Omental fat pad (tissue), 4 donors: ENCODE results near the gene TMEM81. TPM values are rescaled to one million over a fixed set of nuclear protein-coding genes. Genes with fewer than 3 reads are reported as not detected.

Experiments
- ATAC-seq: fragments of 150-250 bp; one replicate; pipeline ENCODE4 v1.9.1; 2016; ENCODE audit warnings: mild to moderate bottlenecking, moderate library complexity; ENCODE audit not compliant: low FRiP score
- DNase-seq: peaks from one replicate; pipeline ENCODE4 v3.0.0-alpha.2; 2019; ENCODE audit warnings: low spot score
- total RNA-seq, 4 donors: library from RNA; depleted of rRNA; stranded (reverse); fragments of >200 nt; gene quantifications; one replicate each; pipeline ENCODE4 v1.1.0, GENCODE V29; 2016
- TF ChIP-seq, protein P1 (sequence below), 3 donors: fragments of 450-650 bp; IDR thresholded peaks; one replicate each; pipeline ENCODE4 v1.5.1; 2016 to 2017; ENCODE audit warnings: antibody characterized with exemption in 3 of 3, mild to moderate bottlenecking in 3 of 3, moderate library complexity in 2 of 3

TMEM81 gene
- total RNA-seq, 4 donors from 2014 or later, result 1.6 to 3.2 (median 2.3) TPM

DNA sequence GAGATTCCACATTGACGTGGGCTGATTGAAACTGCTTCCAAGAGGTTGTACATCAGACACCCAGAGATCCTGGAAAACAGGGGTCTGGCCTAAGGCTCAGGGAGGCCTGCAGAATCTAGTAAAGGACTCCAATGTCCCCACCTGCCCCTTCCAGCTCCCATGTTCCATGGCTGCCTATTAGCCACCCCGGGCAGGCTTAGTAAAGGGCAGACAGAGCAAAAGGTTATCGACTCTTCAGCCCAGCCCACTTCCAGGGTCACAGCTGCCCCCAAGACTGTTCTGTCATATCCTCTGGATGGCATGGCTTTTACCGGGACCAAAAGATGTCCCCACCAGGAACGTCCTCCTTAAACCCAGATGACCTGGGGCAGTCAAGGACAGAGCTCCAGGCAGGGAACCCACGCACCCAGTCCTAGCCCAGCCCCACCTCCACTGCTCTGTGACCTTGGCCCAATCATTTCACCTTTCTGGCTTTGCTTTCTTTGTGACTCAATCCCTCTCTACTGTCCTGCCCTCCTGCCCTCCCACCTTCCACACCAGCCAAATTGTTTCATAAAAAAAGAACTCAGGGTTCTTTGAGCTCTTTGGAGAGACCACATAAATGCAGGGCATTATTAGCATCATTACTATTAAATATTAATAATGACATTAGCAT is 46.0 kb downstream of the TMEM81 start:
- TF ChIP-seq, protein P1, sequence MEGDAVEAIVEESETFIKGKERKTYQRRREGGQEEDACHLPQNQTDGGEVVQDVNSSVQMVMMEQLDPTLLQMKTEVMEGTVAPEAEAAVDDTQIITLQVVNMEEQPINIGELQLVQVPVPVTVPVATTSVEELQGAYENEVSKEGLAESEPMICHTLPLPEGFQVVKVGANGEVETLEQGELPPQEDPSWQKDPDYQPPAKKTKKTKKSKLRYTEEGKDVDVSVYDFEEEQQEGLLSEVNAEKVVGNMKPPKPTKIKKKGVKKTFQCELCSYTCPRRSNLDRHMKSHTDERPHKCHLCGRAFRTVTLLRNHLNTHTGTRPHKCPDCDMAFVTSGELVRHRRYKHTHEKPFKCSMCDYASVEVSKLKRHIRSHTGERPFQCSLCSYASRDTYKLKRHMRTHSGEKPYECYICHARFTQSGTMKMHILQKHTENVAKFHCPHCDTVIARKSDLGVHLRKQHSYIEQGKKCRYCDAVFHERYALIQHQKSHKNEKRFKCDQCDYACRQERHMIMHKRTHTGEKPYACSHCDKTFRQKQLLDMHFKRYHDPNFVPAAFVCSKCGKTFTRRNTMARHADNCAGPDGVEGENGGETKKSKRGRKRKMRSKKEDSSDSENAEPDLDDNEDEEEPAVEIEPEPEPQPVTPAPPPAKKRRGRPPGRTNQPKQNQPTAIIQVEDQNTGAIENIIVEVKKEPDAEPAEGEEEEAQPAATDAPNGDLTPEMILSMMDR (IDR thresholded peaks at IDR 0.05), result no peak
- ATAC-seq (no peak), DNase-seq (no peak)

DNA sequence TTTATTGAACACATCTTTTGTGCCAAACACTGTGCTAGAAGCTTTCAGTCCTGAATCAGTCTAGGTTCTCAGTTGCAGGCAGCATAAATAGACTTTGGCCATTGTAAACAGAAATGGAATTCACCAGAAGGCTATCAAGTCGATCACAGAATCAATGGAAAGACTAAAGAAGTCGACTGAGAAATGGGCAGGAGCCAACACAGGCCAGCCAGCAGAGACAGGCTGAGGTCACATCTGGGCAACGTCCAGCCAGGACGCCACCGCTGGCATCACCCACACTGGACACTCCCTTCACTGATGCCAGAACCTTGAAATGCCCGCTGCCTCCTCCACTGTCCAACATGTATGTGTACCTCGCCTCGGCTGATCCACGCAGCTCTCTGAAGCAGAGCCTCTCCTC is 46.7 kb downstream of the TMEM81 start:
- TF ChIP-seq, protein P1 (IDR thresholded peaks at IDR 0.05), result no peak
- no peak for DNase-seq
- ATAC-seq, result no peak

Other genes starting within 250 kb of the TMEM81 start
- gene NFASC, start 213.6 kb downstream of the TMEM81 start, total RNA-seq, result 10 to 100 TPM; 10.3 to 18.4 (median 10.9) TPM
- under 1 TPM in 1 of 4 donors, not detected in 3; 0.47 TPM for gene CNTN2, start 41.2 kb downstream of the TMEM81 start, total RNA-seq
- 10 to 100 TPM; 11.9 to 15.6 (median 12.8) TPM for gene RBBP5, start 37.5 kb upstream of the TMEM81 start, total RNA-seq
- 10 to 100 TPM in 3 of 4 donors, 1 to 10 TPM in 1; 7.6 to 13.0 (median 11.4) TPM for gene DSTYK, start 127.2 kb upstream of the TMEM81 start, total RNA-seq
- 1 to 10 TPM in 3 of 4 donors, under 1 TPM in 1; 0.96 to 4.9 (median 2.2) TPM for gene TMCC2, start 143.5 kb upstream of the TMEM81 start, total RNA-seq
- 1 to 10 TPM; 1.1 to 5.4 (median 3.2) TPM for gene NUAK2, start 237.3 kb upstream of the TMEM81 start, total RNA-seq